Activated CD8-positive, alpha-beta memory T cell treated with anti-CD3 and anti-CD28 coated beads, Interleukin-2, amount 50 U/mL, for 48 hours (primary cell): Measurements from ENCODE around the gene BIRC5.
A peak's percentile ranks its signal among the peaks of the same experiment; 100 is the strongest.
"Not testable (repeated sequence)": the region's sequence is repeated elsewhere in the genome, so short reads cannot be mapped to it uniquely, and the experiment has no call there.

ENCODE experiments used
- DNase-seq: peaks from one replicate; pipeline ENCODE4 v3.0.0-alpha.2; 2020

The BIRC5 gene

DNA sequence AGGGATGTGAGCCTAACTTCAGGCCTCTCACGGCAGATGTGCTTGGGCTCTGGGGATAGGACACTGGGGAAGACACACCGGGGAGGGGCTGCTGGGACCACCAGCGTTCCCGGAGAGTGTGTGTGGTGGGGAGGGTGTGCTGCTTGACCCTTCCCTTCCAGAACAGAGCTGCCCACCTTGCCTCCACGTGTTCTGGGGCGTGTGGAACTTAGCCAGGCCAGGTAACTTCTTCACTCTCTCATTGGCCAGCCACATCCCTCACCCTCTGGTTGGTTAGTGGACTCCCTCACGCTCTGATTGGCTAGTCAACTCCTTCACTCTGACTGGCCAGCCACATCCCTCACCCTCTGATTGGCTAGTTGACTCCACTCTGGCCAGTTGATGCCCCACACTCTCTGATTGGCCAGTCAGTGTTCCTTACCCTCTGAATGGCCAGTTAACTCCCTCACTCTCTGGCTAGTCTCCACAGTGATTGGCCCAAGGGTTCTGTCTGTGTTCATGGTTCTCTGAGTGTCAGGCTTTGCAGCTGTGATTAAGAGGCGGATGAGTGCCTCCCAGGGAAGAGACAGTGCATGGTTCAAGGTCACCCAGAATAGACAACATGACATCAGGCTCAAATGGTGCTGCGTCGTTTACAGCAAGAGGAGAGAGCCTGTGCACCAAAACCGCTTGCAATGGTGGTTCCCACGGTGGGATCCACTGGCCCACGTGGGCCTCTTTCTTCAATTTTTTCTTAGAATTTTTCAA, 27.4 kb downstream of the BIRC5 start:
- DNase-seq, result no peak

DNA sequence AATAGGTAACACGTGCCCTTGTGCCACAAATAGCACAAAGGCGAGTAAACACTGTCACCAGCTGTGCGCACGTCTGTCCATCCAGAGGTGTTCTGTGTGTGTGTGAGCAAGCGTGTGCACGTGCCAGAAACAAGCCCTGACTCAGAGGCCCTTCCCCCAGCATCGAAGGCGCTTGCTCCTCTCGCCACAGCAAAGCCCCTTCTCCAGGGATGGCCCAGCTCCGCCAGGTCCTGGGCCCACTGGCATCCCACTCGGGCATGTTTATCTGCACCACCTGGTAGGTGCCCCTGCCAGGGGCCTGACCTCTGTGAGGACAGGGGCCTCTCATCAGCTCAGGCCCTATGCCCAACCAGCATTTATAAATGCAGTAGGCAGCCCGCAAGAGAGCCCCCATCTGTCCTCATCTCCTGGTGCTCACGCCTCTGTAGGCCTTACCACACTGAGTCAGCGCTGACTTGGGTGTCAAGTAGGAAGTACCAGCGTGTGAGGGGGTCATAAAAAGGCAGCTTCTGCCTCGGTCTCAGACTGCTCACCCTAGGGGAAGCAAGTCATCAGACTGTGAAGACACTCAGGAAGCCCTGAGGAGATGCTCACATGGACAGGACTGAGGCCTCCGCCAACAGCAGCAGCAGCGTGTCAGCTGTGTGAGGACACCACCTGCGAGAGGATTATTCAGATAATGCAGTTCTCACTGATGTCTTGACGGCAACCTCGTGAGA, 28.1 kb downstream of the BIRC5 start:
- no peak for DNase-seq

DNA sequence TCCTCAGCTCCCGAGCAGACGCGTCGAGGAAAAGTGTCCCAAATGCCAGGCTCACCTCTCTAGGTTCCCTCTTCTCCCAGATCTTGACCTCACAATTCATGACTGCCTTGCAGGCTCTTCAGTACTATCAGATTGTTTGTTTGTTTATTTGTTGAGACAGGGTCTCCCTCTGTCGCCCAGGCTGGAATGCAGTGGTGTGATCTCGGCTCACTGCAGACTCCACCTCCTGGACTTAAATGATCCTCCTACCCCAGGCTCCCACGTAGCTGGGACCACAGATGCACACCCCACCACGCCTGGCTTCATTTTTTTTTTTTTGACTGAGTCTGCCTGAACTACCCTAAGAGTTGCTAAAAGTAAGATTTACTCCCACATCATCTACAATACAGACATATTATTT, 33.3 kb downstream of the BIRC5 start:
- DNase-seq, result no peak

- DNase-seq, result no peak
These were observed 34.2 kb downstream of the BIRC5 start for GRCh38 chr17:78248051-78248914.

GRCh38 chr17:78249074-78249817, 35.2 kb downstream of the BIRC5 start:
- no peak for DNase-seq

DNA sequence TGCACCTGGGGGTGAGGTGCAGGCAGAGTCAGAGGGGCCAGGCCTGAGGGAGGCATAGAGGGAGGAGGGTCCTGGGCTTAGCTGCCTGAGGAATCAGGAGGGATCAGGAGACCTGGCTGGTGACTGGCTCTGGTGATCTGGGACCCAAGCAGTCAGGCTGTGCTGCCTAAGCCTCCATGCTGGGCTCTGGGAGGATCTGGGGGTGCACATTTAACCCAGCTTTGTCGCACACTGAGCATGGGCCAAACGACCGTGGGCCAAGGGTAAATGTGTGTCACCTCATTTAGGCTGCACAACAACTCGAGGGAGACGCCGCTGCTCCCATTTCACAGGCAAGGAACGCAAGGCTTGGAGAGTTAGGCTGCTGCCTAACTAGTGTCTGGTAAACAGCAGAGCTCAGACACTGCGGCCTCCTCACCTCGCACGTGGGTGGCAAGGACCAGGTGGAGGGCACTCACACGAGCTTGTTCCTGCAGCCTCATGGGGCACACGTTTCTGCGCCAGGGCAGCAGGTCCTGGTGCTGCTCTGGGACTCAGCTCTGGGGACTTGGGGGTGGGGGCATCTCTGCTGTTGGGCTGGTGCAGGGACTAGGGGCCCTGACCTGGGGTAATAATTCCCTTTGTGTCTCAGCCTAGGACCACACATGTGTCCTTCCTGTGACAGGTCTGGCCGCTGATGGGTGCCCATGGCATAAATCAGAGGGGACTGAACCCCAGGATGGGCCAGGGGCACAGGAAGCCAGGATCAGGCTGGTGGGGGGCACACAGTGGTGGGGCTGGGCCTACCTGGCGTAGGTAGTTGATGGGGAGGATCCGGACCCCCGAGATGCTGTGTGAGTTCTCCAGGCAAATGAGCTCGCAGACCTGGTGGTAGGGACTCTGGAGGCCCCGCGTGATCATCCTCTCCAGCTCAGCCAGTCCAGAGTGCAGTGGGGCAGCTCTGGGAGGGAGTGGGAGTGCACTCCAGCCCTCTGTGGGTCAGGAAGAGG, 36.1 kb downstream of the BIRC5 start:
- DNase-seq, result no peak

DNA sequence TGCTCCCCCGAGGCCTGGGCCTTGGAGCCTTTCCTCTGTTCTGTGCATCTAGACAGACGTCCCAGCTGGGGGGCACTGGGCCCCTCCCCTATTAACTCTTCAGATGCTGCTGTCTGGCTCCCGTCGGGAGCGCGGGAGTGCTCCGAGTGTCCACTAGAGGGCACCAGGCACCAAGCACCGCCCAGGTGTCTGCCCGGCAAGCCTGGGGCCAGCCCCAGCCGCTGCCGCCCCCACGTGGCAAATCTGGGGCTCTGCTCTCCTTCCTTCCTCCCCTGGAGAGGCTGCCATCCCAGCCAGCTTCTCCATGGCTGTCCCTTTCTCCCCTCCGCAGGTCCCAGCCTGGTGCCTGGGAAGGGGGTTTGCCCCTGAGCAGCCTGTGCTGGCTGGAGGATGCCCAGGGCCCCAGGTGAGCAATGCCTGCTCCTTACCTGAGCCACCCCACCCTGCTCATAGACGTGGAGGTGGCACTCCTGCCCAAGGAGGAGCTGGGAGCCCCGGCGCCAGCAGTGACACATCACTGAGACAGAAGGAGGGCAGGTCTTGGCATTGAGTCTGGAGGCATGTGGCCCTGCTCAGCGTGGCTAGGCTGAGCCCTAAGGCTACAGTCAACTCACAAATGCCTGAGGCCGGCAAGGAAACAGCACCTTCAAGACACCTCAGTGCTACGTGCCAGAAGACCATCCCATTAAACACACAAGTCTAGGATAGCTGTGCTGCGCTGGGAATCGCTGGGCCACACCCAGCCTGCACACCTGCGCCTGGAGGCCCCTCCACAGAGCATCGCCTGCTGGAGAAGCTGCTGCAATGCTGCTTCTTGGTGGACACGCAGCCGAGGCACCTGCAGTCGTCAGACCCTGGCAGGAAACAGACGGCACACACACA, 37.1 kb downstream of the BIRC5 start:
- DNase-seq, result peak; percentile 95

DNA sequence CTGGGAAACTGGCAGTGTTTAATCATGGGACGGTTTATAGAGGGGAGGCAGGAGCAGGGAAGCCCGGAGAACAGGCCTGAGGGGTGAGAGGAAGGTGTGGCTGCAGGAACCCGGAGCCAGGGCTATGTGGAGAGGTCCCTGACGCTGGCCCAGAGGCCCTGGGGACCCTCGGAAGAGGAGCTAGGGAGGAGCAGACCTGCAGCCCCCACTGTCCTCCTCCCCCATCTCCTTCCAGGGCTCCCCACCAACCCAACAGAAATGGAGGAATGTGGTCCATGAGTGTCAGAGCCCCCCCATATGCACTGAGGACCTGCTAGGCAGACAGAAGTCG, 37.7 kb downstream of the BIRC5 start:
- no peak for DNase-seq

GRCh38 chr17:78252111-78252634, 38.1 kb downstream of the BIRC5 start:
- DNase-seq, result no peak

- no peak for DNase-seq
These were observed 38.9 kb downstream of the BIRC5 start for GRCh38 chr17:78252701-78253635.

DNA sequence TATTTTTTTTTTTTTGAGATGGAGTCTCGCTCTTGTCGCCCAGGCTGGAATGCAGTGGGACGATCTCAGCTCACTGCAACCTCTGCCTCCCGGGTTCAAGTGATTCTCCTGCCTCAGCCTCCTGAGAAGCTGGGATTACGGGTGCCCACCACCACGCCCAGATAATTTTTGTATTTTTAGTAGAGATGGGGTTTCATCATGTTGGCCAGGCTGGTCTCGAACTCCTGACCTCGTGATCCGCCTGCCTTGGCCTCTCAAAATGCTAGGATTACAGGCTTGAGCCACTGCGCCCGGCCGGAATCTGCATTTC, 39.5 kb downstream of the BIRC5 start:
- not testable (repeated sequence) for DNase-seq

- peak; percentile 92 for DNase-seq
These were observed 40.1 kb downstream of the BIRC5 start for GRCh38 chr17:78253946-78254672.

GRCh38 chr17:78255029-78255656, 41.1 kb downstream of the BIRC5 start:
- no peak for DNase-seq

DNA sequence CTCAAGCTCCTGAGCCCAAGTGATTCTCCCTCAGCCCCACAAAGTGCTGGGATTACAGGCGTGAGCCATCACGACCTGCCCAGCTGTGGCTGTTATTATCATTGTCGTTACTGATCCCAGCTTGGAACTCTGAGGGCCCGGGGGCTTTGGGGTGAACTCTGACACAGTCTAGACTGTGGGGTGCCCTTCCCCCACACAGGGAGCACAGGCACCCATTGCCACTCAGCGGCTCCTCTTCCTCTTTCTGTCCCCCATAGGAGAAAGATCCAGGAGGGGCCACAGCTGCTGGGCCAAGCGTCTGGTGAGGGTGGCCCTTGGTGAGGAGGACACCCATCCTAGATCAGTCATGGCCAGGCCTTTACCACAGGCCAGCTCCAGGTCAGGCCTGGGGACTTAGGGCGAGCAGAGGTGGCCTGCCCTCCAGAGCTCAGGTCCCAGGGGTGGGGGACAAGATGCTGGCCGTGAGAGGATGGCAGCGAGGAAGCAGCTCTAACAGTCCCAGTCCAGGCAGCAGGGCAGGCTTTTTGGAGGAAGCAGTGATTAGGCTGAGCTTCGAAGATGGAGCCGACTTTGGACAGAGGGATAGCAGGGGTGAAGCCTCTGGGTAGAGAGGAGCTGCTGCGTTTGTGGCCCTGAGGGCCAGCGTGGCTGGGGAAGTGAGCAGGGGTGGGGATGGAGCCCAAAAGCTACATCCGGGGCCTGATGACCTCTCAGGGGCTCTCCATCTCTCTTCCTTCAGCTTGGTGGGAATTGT, 42.1 kb downstream of the BIRC5 start:
- no peak for DNase-seq

DNA sequence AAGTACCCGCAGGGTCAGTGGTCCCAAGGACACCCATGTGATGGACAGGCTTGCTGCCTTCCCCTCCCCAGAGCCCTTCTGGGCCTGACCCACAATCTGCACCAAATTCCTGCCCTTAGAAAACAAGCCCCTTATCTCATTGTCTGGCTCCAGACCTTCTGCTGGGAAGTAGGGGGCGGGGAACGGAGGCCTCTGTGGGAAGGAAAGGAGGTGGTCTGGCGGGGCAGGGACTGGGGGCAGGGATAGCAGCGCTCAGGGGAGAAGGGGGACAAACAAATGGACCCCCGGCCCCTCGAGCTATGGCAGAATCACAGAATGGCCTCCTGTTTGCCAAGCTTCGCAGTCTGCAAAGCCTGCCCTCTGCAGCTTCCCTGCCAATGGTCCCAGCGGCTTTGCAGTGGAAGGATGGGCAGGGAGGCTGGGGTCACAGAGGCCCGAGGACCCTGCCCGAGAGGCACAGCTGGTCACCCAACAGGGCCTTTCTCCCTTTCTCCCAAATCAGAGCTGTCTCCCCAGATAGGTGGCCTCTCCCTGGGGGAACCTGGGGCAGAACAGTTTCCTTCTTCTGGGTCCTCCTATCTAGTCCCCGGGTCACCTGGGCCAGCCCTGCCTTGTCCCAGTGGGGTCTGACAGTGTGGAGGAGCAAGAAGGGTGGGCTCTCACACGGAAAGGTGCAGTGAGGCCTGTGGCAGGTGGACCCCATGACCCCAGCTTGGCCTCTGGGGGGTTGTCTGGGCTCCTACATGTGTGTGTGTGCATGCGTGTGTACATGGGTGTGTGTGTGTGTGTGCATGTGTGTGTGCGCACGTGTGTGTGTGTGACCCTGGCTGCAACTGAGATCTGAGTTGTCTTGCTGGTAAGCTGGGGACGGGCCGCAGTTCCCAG, 42.9 kb downstream of the BIRC5 start:
- DNase-seq, result no peak

GRCh38 chr17:78257810-78258322, 43.8 kb downstream of the BIRC5 start:
- no peak for DNase-seq
